ENCODE measurements around the gene MMD2. TPM values are rescaled to one million over a fixed set of nuclear protein-coding genes. Genes with fewer than 3 reads are reported as not detected.
"Not testable (repeated sequence)": the region's sequence is repeated elsewhere in the genome, so short reads cannot be mapped to it uniquely, and the experiment has no call there.

MMD2 gene
- not detected in 2 replicates for total RNA-seq

GRCh38 chr7:4958477-4959301 lies at the start of gene MMD2:
Gene MMD2, minus strand, starts transcription at chr7:4959187. Its CDS starts 170 bp downstream, at chr7:4959017.
- intact Hi-C loops (cut with micrococcal nuclease) = no loop called here

GRCh38 chr7:5005066-5005465 lies 46.1 kb upstream of the MMD2 start:
- intact Hi-C loops (cut with micrococcal nuclease) = no loop called here

- intact Hi-C loops (cut with micrococcal nuclease) = no loop called here
These were observed 42.9 kb upstream of the MMD2 start for GRCh38 chr7:5001911-5002310.

GRCh38 chr7:5001003-5001402 lies 42.0 kb upstream of the MMD2 start:
- intact Hi-C loops (cut with micrococcal nuclease) = no loop called here

GRCh38 chr7:4999369-4999950 lies 40.5 kb upstream of the MMD2 start:
- intact Hi-C loops (cut with micrococcal nuclease) = no loop called here

- intact Hi-C loops (cut with micrococcal nuclease) = no loop called here
These were observed 39.9 kb upstream of the MMD2 start for GRCh38 chr7:4998910-4999309.

GRCh38 chr7:4998244-4998643 lies 39.3 kb upstream of the MMD2 start:
- intact Hi-C loops (cut with micrococcal nuclease) = no loop called here

GRCh38 chr7:4996696-4997222 lies 37.8 kb upstream of the MMD2 start:
- intact Hi-C loops (cut with micrococcal nuclease) = no loop called here

GRCh38 chr7:4995429-4995969 lies 36.5 kb upstream of the MMD2 start:
- intact Hi-C loops (cut with micrococcal nuclease) = no loop called here

GRCh38 chr7:4993471-4993870 lies 34.5 kb upstream of the MMD2 start:
- intact Hi-C loops (cut with micrococcal nuclease) = no loop called here

- intact Hi-C loops (cut with micrococcal nuclease) = not testable (repeated sequence)
These were observed 23.8 kb upstream of the MMD2 start for GRCh38 chr7:4982741-4983140.

GRCh38 chr7:4981295-4981890 lies 22.4 kb upstream of the MMD2 start:
- intact Hi-C loops (cut with micrococcal nuclease) = not testable (repeated sequence)

- intact Hi-C loops (cut with micrococcal nuclease) = loop anchor here (10.0 kb wide), 1 partner anchor 361 kb away; no protein-coding TSS in a partner anchor
These were observed 16.6 kb upstream of the MMD2 start for GRCh38 chr7:4975626-4976025.

GRCh38 chr7:4973728-4974198 lies 14.8 kb upstream of the MMD2 start:
- intact Hi-C loops (cut with micrococcal nuclease) = loop anchor here (1.0 to 10.0 kb wide), 8 partner anchors 72 to 424 kb away; partner anchors contain the start of genes RBAK and WIPI2

GRCh38 chr7:4972446-4972845 lies 13.5 kb upstream of the MMD2 start:
- intact Hi-C loops (cut with micrococcal nuclease) = loop anchor here (5.0 to 10.0 kb wide), 3 partner anchors 170 to 358 kb away; no protein-coding TSS in a partner anchor

GRCh38 chr7:4965295-4966022 lies 6.5 kb upstream of the MMD2 start:
- intact Hi-C loops (cut with micrococcal nuclease) = no loop called here

- intact Hi-C loops (cut with micrococcal nuclease) = no loop called here
These were observed 5.5 kb upstream of the MMD2 start for GRCh38 chr7:4964506-4964905.

GRCh38 chr7:4962872-4963775 lies 4.1 kb upstream of the MMD2 start:
- intact Hi-C loops (cut with micrococcal nuclease) = no loop called here

GRCh38 chr7:4960363-4960762 lies 1.4 kb upstream of the MMD2 start:
- intact Hi-C loops (cut with micrococcal nuclease) = no loop called here

GRCh38 chr7:4959893-4960292 lies 906 bp upstream of the MMD2 start:
- intact Hi-C loops (cut with micrococcal nuclease) = no loop called here
